CD14-positive monocyte (primary cell): ENCODE results near the gene USP25. TPM values are rescaled to one million over a fixed set of nuclear protein-coding genes. Genes with fewer than 3 reads are reported as not detected.

Experiments used
- DNase-seq, 3 donors: peaks; one replicate each; pipeline ENCODE4 v3.0.0-alpha.2; 2011 to 2022
- H2AFZ ChIP-seq: 2 replicates; pipeline ENCODE4 v1.6.0; 2012; ENCODE audit warnings: mild to moderate bottlenecking, low read depth, low read length, inconsistent platforms; ENCODE audit not compliant: insufficient read depth, poor library complexity, severe bottlenecking
- H3K27ac ChIP-seq, 2 donors: 1 replicate in 1 of 2; 2 replicates in 1 of 2; pipeline ENCODE4 v1.5.1; 2012 to 2013; ENCODE audit warnings: low read length in 2 of 2, control low read depth in 1 of 2, inconsistent platforms in 1 of 2, low read depth in 1 of 2, mild to moderate bottlenecking in 1 of 2
- H3K27me3 ChIP-seq, 2 donors: one replicate each; pipeline versions ENCODE4 v1.6.0 to v1.6.1; 2011 to 2013; ENCODE audit warnings: low read length in 2 of 2; ENCODE audit not compliant: control insufficient read depth in 2 of 2, insufficient read depth in 2 of 2
- H3K36me3 ChIP-seq, 2 donors: replicated peaks in 1 of 2; 1 replicate in 1 of 2; 2 replicates in 1 of 2; pipeline versions ENCODE4 v1.5.1 to v1.6.1; 2012 to 2013; ENCODE audit warnings: low read length in 2 of 2, control low read depth in 1 of 2, inconsistent platforms in 1 of 2, mild to moderate bottlenecking in 1 of 2; ENCODE audit not compliant: insufficient read depth in 2 of 2, control insufficient read depth in 1 of 2
- H3K4me1 ChIP-seq, 2 donors: 1 replicate in 1 of 2; 2 replicates in 1 of 2; pipeline versions ENCODE4 v1.5.1 to v1.6.1; 2012 to 2013; ENCODE audit warnings: low read length in 2 of 2, control low read depth in 1 of 2, inconsistent platforms in 1 of 2, mild to moderate bottlenecking in 1 of 2, moderate library complexity in 1 of 2; ENCODE audit not compliant: insufficient read depth in 2 of 2, control insufficient read depth in 1 of 2
- H3K4me2 ChIP-seq: replicated peaks from 2 replicates; pipeline ENCODE3; 2012; ENCODE audit warnings: low read length, moderate library complexity, mild to moderate bottlenecking; ENCODE audit not compliant: poor library complexity, severe bottlenecking; ENCODE audit errors: extremely low read depth
- H3K4me3 ChIP-seq, 3 experiments: fragments of 200-600 bp in 1 of 3; sonication (generic) in 1 of 3; replicated peaks in 1 of 3; 1 replicate in 2 of 3; 2 replicates in 1 of 3; pipeline ENCODE4 v1.5.1; 2011 to 2013; ENCODE audit warnings: low read length in 3 of 3, mild to moderate bottlenecking in 3 of 3, control low read depth in 2 of 3, low read depth in 2 of 3, inconsistent platforms in 1 of 3, moderate library complexity in 1 of 3
- H3K79me2 ChIP-seq: 2 replicates; pipeline ENCODE4 v1.6.0; 2012; ENCODE audit warnings: mild to moderate bottlenecking, control low read depth, inconsistent platforms, low read length, moderate library complexity; ENCODE audit not compliant: insufficient read depth
- H3K9ac ChIP-seq: 2 replicates; pipeline ENCODE4 v1.6.0; 2017; ENCODE audit warnings: low read length, mild to moderate bottlenecking; ENCODE audit not compliant: insufficient read depth, poor library complexity, severe bottlenecking
- H3K9me3 ChIP-seq, 2 donors: replicated peaks in 1 of 2; 1 replicate in 1 of 2; 2 replicates in 1 of 2; pipeline versions ENCODE4 v1.5.1 to v1.6.1; 2012 to 2013; ENCODE audit warnings: low read length in 2 of 2, control low read depth in 1 of 2; ENCODE audit not compliant: control insufficient read depth in 1 of 2, insufficient read depth in 1 of 2
- H4K20me1 ChIP-seq: 2 replicates; pipeline ENCODE4 v1.6.0; 2012; ENCODE audit warnings: mild to moderate bottlenecking, low read length, control low read depth, moderate library complexity; ENCODE audit not compliant: insufficient read depth
- H3K27ac Mint-ChIP-seq, 7 donors: one replicate each; pipeline ENCODE4 v1.8.0; 2020; ENCODE audit warnings: mild to moderate bottlenecking in 7 of 7, mixed read lengths in 7 of 7, moderate library complexity in 6 of 7, inconsistent platforms in 2 of 7
- H3K27me3 Mint-ChIP-seq, 3 donors: one replicate each; pipeline ENCODE4 v1.8.0; 2021 to 2022; ENCODE audit warnings: low read depth in 3 of 3, mild to moderate bottlenecking in 3 of 3, mixed read lengths in 3 of 3, moderate library complexity in 3 of 3, inconsistent platforms in 1 of 3
- H3K36me3 Mint-ChIP-seq, 2 donors: one replicate each; pipeline ENCODE4 v1.8.0; 2020; ENCODE audit warnings: mixed read lengths in 2 of 2, inconsistent platforms in 1 of 2, mild to moderate bottlenecking in 1 of 2
- H3K4me1 Mint-ChIP-seq: one replicate; pipeline ENCODE4 v1.8.0; 2020; ENCODE audit warnings: mild to moderate bottlenecking, mixed read lengths
- H3K4me3 Mint-ChIP-seq, 2 donors: one replicate each; pipeline ENCODE4 v1.8.0; 2020; ENCODE audit warnings: mild to moderate bottlenecking in 2 of 2, mixed read lengths in 2 of 2, moderate library complexity in 1 of 2
- H3K9me3 Mint-ChIP-seq, 7 donors: one replicate each; pipeline ENCODE4 v1.8.0; 2020 to 2022; ENCODE audit warnings: mixed read lengths in 7 of 7, mild to moderate bottlenecking in 6 of 7, moderate library complexity in 6 of 7, inconsistent platforms in 2 of 7
- WGBS: methylation state at CpG from one replicate; pipeline ENCODE4 v1.1.5; 2013; ENCODE audit warnings: missing lambda C conversion rate; ENCODE audit not compliant: insufficient coverage; 5-methylcytosine and 5-hydroxymethylcytosine counted together
- intact Hi-C, 2 donors: fragments of 100-400 bp; cut with micrococcal nuclease; formaldehyde crosslinking; loops; one replicate each; pipeline versions ENCODE4 v1.15.0 to v1.15.1; 2023
- polyA plus RNA-seq, 3 donors: library from polyadenylated mRNA; depleted of rRNA in 1 of 3; unstranded in 2 of 3; stranded (reverse) in 1 of 3; fragments of 300-500 nt in 2 of 3; fragments of >200 nt in 1 of 3; fragmentation: Illumina TruSeq in 2 of 3; gene quantifications; 1 replicate in 2 of 3; 2 replicates in 1 of 3; pipeline ENCODE4 v1.2.3, GENCODE V29; 2012 to 2021
- TF ChIP-seq, protein P1 (sequence below): fragments of 200-600 bp; IDR thresholded peaks from one replicate; pipeline ENCODE4 v1.8.0; 2022; ENCODE audit warnings: antibody characterized with exemption, mild to moderate bottlenecking

The USP25 gene
- polyA plus RNA-seq, 3 donors = 7.2 to 15.6 (median 9.6) TPM

DNA sequence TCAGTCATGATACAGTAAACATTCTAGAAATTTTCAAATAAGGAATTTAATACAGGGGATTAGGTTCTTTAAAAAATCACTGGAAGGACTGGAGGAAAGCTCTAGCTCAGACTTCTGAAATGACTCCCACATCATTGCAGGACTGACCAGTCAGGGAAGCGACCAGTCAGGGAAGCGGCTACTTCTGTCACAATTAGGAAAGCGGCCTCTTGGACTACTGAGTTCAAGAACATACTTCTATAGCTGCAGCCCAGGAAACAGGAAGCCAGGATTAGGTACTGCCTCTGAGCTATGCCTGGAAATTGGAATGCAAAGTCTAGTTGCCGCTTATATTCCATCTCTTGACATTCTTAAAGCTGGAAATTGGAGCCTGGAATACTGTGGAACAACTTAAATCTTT is 45.5 kb downstream of the USP25 start:
- Histone ChIP-seq H3K9ac (no peak overlapping the region), H3K4me2 (no peak overlapping the region), H3K9me3 (no peaks in the 10 kb centered on the region), H3K4me3 (no peak overlapping the region), H3K36me3 (peaks cover 8 to 36% of the 10 kb centered on the region in 2 donors), H4K20me1 (peaks cover 91% of the 10 kb centered on the region), H2AFZ (no peak overlapping the region), H3K27ac (peak overlapping the region in 1 of 2 donors; percentile 50), H3K27me3 (no peaks in the 10 kb centered on the region), H3K79me2 (peaks cover 80% of the 10 kb centered on the region), H3K4me1 (peaks cover 7 to 19% of the 10 kb centered on the region in 2 donors)
- peak overlapping the region in 2 of 7 donors; percentile 27 to 42 for H3K27ac Mint-ChIP-seq
- TF ChIP-seq, protein P1, sequence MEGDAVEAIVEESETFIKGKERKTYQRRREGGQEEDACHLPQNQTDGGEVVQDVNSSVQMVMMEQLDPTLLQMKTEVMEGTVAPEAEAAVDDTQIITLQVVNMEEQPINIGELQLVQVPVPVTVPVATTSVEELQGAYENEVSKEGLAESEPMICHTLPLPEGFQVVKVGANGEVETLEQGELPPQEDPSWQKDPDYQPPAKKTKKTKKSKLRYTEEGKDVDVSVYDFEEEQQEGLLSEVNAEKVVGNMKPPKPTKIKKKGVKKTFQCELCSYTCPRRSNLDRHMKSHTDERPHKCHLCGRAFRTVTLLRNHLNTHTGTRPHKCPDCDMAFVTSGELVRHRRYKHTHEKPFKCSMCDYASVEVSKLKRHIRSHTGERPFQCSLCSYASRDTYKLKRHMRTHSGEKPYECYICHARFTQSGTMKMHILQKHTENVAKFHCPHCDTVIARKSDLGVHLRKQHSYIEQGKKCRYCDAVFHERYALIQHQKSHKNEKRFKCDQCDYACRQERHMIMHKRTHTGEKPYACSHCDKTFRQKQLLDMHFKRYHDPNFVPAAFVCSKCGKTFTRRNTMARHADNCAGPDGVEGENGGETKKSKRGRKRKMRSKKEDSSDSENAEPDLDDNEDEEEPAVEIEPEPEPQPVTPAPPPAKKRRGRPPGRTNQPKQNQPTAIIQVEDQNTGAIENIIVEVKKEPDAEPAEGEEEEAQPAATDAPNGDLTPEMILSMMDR = no peak
- 90% methylated on average over 4 of the region's 4 CpGs for WGBS
- H3K9me3 Mint-ChIP-seq = no peaks in the 10 kb centered on the region
- no peak overlapping the region for H3K4me3 Mint-ChIP-seq
- no peak for DNase-seq
- intact Hi-C loops = no loop called here
- H3K36me3 Mint-ChIP-seq = peaks cover 24 to 37% of the 10 kb centered on the region in 2 donors
- peaks cover 24% of the 10 kb centered on the region for H3K4me1 Mint-ChIP-seq
- H3K27me3 Mint-ChIP-seq = no peaks in the 10 kb centered on the region

DNA sequence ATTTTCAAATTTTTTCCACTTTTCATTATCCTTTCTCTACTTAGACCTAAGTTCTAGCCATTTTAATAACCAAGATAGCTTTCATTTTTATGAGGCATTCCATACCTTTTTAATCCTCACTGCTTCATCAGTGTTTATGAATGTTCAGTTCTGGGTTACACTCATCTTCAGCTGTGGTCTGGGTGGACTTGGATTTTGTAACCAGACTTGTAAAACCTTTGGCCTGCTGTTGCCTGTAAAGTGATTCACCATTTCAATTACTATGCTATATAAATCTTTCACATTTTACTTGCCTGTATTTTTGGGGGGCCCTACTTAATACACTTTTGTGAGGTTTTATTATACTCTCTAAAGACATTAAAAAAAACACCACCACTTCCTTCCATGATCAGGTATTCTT is 46.2 kb downstream of the USP25 start:
- intact Hi-C loops = no loop called here
- H3K9ac ChIP-seq = no peak overlapping the region
- peak overlapping the region in 4 of 7 donors; percentile 45 to 69 (median 58) for H3K27ac Mint-ChIP-seq
- H3K9me3 Mint-ChIP-seq = peaks cover 0 to 7% (median 4%) of the 10 kb centered on the region in 7 donors
- H3K4me3 ChIP-seq = no peak overlapping the region
- H2AFZ ChIP-seq = no peak overlapping the region
- H3K4me3 Mint-ChIP-seq = no peak overlapping the region
- no peak for DNase-seq
- peaks cover 27 to 39% of the 10 kb centered on the region in 2 donors for H3K36me3 Mint-ChIP-seq
- TF ChIP-seq, protein P1 = no peak
- H3K4me1 ChIP-seq = peaks cover 7 to 19% of the 10 kb centered on the region in 2 donors
- peaks cover 74% of the 10 kb centered on the region for H3K79me2 ChIP-seq
- peaks cover 0 to 2% of the 10 kb centered on the region in 2 donors for H3K9me3 ChIP-seq
- peaks cover 24% of the 10 kb centered on the region for H3K4me1 Mint-ChIP-seq
- peak overlapping the region in 1 of 2 donors; percentile 59 for H3K27ac ChIP-seq
- no peak overlapping the region for H3K4me2 ChIP-seq
- H3K36me3 ChIP-seq = peaks cover 12 to 36% of the 10 kb centered on the region in 2 donors
- peaks cover 89% of the 10 kb centered on the region for H4K20me1 ChIP-seq
- H3K27me3 Mint-ChIP-seq = no peaks in the 10 kb centered on the region
- no peaks in the 10 kb centered on the region for H3K27me3 ChIP-seq
